A549 (cell line): ENCODE results near the gene FAM9B. TPM values are rescaled to one million over a fixed set of nuclear protein-coding genes. Genes with fewer than 3 reads are reported as not detected.

ENCODE experiments used
- ATAC-seq, 2 experiments: fragments of 200-7000 bp in 1 of 2; fragments of >200 bp in 1 of 2; cut with Nextera tagmentation in 1 of 2; cut with Tn5 transposase in 1 of 2; 3 replicates each; pipeline versions ENCODE4 v1.8.0 to v1.9.1; 2018 to 2020; ENCODE audit warnings: mild to moderate bottlenecking in 1 of 2, moderate library complexity in 1 of 2
- CTCF ChIA-PET: fragments of 300-600 bp; sonication (Branson Sonifier 250); formaldehyde crosslinking; extraction: SDS; loops from one replicate; lab custom pipeline; 2021; ENCODE audit warnings: antibody characterized with exemption, inconsistent platforms; lab: Yijun Ruan, JAX
- POLR2A ChIA-PET: fragments of 350-600 bp; formaldehyde crosslinking; extraction: SDS; loops from one replicate; lab custom pipeline; 2021; ENCODE audit warnings: antibody characterized with exemption, inconsistent platforms; lab: Yijun Ruan, JAX
- DNase-seq, 2 experiments: peaks; one replicate each; pipeline versions ENCODE4 v3.0.0 to v3.0.0-alpha.2; 2011 to 2016; ENCODE audit warnings: low read depth in 1 of 2, low spot score in 1 of 2
- FAIRE-seq: peaks from 2 replicates; lab custom pipeline; 2011; peaks lifted over from hg19 to GRCh38; lab: Jason Lieb, UNC
- H3K27ac ChIP-seq, 2 experiments: fragments of >200 bp; sonication (Bioruptor Twin); formaldehyde crosslinking; 3 replicates each; pipeline ENCODE4 v1.5.1; 2016 to 2017
- H3K4me1 ChIP-seq: fragments of >200 bp; sonication (Bioruptor Twin); formaldehyde crosslinking; 3 replicates; pipeline ENCODE4 v1.6.1; 2016
- H3K4me2 ChIP-seq: fragments of >200 bp; sonication (Bioruptor Twin); formaldehyde crosslinking; 3 replicates; pipeline ENCODE4 v1.6.1; 2016
- H3K4me3 ChIP-seq: fragments of >200 bp; sonication (Bioruptor Twin); formaldehyde crosslinking; 3 replicates; pipeline ENCODE4 v1.5.1; 2016
- H3K9me3 ChIP-seq: fragments of >200 bp; sonication (Bioruptor Twin); formaldehyde crosslinking; 3 replicates; pipeline ENCODE4 v1.6.1; 2016
- CBX8 ChIP-seq: fragments of 200-600 bp; sonication (generic); IDR thresholded peaks from 2 replicates; pipeline ENCODE4 v1.6.1; 2016
- CHD2 ChIP-seq: fragments of 150-350 bp; IDR thresholded peaks from 2 replicates; pipeline ENCODE4 v1.6.1; 2014; ENCODE audit warnings: low read length; ENCODE audit not compliant: partially characterized antibody
- CHD4 ChIP-seq: fragments of 200-600 bp; sonication (generic); IDR thresholded peaks from 2 replicates; pipeline ENCODE4 v1.6.1; 2016; ENCODE audit warnings: antibody characterized with exemption, mild to moderate bottlenecking, borderline replicate concordance
- FOSB ChIP-seq: fragments of 250-450 bp; sonication (Bioruptor Pico); IDR thresholded peaks from 2 replicates; pipeline ENCODE4 v1.5.0; 2020; ENCODE audit warnings: mild to moderate bottlenecking, moderate library complexity
- FOXS1 ChIP-seq: fragments of 250-450 bp; sonication (Bioruptor Pico); IDR thresholded peaks from 2 replicates; pipeline ENCODE4 v1.5.0; 2020; ENCODE audit warnings: mild to moderate bottlenecking, moderate library complexity
- HDAC2 ChIP-seq: fragments of 200-600 bp; sonication (generic); IDR thresholded peaks from 2 replicates; pipeline ENCODE4 v1.6.1; 2016
- HOXB5 ChIP-seq: fragments of 250-450 bp; sonication (Bioruptor Pico); IDR thresholded peaks from 2 replicates; pipeline ENCODE4 v1.5.0; 2020; ENCODE audit warnings: mild to moderate bottlenecking, moderate library complexity
- MAX ChIP-seq: IDR thresholded peaks from 2 replicates; pipeline ENCODE4 v1.6.1; 2012
- MAZ ChIP-seq: fragments of 150-350 bp; IDR thresholded peaks from 2 replicates; pipeline ENCODE4 v1.6.1; 2014; ENCODE audit warnings: antibody characterized with exemption, low read depth, low read length, borderline replicate concordance
- NFE2L2 ChIP-seq: fragments of 150-350 bp; conservative IDR thresholded peaks from 2 replicates; pipeline ENCODE4 v1.6.1; 2014; ENCODE audit warnings: low read length
- NPAS2 ChIP-seq: fragments of 250-450 bp; sonication (Bioruptor Pico); IDR thresholded peaks from 2 replicates; pipeline ENCODE4 v1.8.0; 2022; ENCODE audit warnings: mild to moderate bottlenecking, moderate library complexity, borderline replicate concordance
- PHF8 ChIP-seq: fragments of 200-600 bp; sonication (generic); IDR thresholded peaks from 2 replicates; pipeline ENCODE4 v1.6.1; 2016; ENCODE audit warnings: low read depth, mild to moderate bottlenecking, antibody characterized with exemption, moderate library complexity, borderline replicate concordance
- RAD21 ChIP-seq, 2 experiments: fragments of >200 bp in 1 of 2; sonication (Bioruptor Twin) in 1 of 2; formaldehyde crosslinking in 1 of 2; IDR thresholded peaks in 1 of 2; conservative IDR thresholded peaks in 1 of 2; 2 replicates in 1 of 2; 3 replicates in 1 of 2; pipeline ENCODE4 v1.6.1; 2012 to 2018; ENCODE audit warnings: inconsistent platforms in 1 of 2
- RARB ChIP-seq: fragments of 250-450 bp; sonication (Bioruptor Pico); IDR thresholded peaks from 2 replicates; pipeline ENCODE4 v1.8.0; 2021; ENCODE audit warnings: mild to moderate bottlenecking, moderate library complexity
- ZC3H11A ChIP-seq: fragments of 450-650 bp; IDR thresholded peaks from 2 replicates; pipeline ENCODE4 v1.6.1; 2014; ENCODE audit warnings: antibody characterized with exemption, mild to moderate bottlenecking
- ZFP36 ChIP-seq: fragments of 450-650 bp; IDR thresholded peaks from 2 replicates; pipeline ENCODE4 v1.6.1; 2014; ENCODE audit warnings: borderline replicate concordance; ENCODE audit not compliant: partially characterized antibody
- ZNF302 ChIP-seq: fragments of 250-450 bp; sonication (Bioruptor Pico); IDR thresholded peaks from 2 replicates; pipeline ENCODE4 v1.9.0; 2021; ENCODE audit warnings: inconsistent platforms, mild to moderate bottlenecking, moderate library complexity
- ZSCAN20 ChIP-seq: fragments of 250-450 bp; sonication (Bioruptor Pico); IDR thresholded peaks from 2 replicates; pipeline ENCODE4 v1.8.0; 2022; ENCODE audit warnings: mild to moderate bottlenecking, moderate library complexity
- WGBS: methylation state at CpG from one replicate; pipeline ENCODE4 v1.1.6; 2017; ENCODE audit errors: missing lambda C conversion rate; 5-methylcytosine and 5-hydroxymethylcytosine counted together
- polyA plus RNA-seq, 4 experiments: library from polyadenylated mRNA; depleted of rRNA in 3 of 4; stranded (reverse); fragments of >200 nt; fragmentation: RNase III in 1 of 4; extraction: RNeasy Plus Mini Kit Qiagen cat#74134 plus additional on column Dnase treatment in 1 of 4; gene quantifications; 2 replicates in 3 of 4; 3 replicates in 1 of 4; pipeline ENCODE4 v1.2.3, GENCODE V29; 2011 to 2017

Gene FAM9B
- polyA plus RNA-seq, 2 of the 4 experiments (the other 2 are of a cell fraction) = not detected

- FAIRE-seq (no peak), DNase-seq (no peak), ATAC-seq (no peak)
- no peaks in the 10 kb centered on the region for H3K4me1 ChIP-seq
- no peak overlapping the region for H3K4me2 ChIP-seq
- H3K4me3 ChIP-seq = no peak overlapping the region
- CTCF ChIA-PET = interaction anchor here (0.7 kb wide), 1 partner anchor 20 kb away, joined by 3 read pairs; no protein-coding TSS in a partner anchor
- no peak for TF ChIP-seq PHF8
- no peak for TF ChIP-seq FOXS1 (CRISPR knock-in tag)
- no peak for TF ChIP-seq FOSB
- TF ChIP-seq ZC3H11A = no peak
- TF ChIP-seq NPAS2 (CRISPR knock-in tag) = no peak
- POLR2A ChIA-PET = no interaction called here
- 56% methylated on average over 2 of the region's 2 CpGs for WGBS
- H3K9me3 ChIP-seq = no peaks in the 10 kb centered on the region
- no peak overlapping the region for H3K27ac ChIP-seq
Observed at GRCh38 chrX:8984231-8984630, 49.7 kb downstream of the FAM9B start.

- Histone ChIP-seq H3K4me1 (no peaks in the 10 kb centered on the region), H3K9me3 (no peaks in the 10 kb centered on the region), H3K27ac (no peak overlapping the region), H3K4me3 (no peak overlapping the region), H3K4me2 (peak overlapping the region; percentile 30; the same call in 1 of the 3 replicates)
- no peak for ATAC-seq
- no peak for DNase-seq
- TF ChIP-seq ZSCAN20 (CRISPR knock-in tag) (no peak), HDAC2 (no peak), MAZ (no peak), ZNF302 (CRISPR knock-in tag) (no peak), RARB (CRISPR knock-in tag) (no peak), NPAS2 (CRISPR knock-in tag) (no peak), MAX (no peak), CHD4 (no peak), CHD2 (no peak), NFE2L2 (no peak), HOXB5 (no peak)
- POLR2A ChIA-PET = no interaction called here
- FAIRE-seq = peak; percentile 84
- WGBS = 36% methylated on average over 2 of the region's 2 CpGs
- CTCF ChIA-PET = interaction anchor here (1.2 kb wide), 1 partner anchor 10 kb away, joined by 4 read pairs; no protein-coding TSS in a partner anchor
Observed at GRCh38 chrX:8981723-8982122, 52.2 kb downstream of the FAM9B start.

DNA sequence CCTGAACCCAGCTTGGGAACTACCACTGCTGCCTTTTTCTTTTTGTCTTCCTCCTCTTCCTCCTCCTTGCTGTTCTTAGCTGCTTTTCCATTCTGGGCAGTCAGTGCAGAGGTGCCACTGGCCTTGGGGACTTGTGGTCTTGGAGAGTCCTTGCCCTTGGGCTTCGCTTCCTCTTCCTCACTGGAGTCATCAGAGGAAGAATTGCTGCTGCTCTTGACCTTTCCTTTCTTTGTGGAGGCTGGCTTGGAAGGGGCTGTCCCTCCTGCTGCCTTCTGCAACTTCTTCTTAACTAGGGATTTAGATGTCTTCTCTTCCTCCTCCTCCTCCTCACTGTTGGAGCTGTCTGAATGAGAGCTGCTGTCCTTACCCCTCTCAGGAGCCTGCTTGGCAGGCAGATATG, 53.2 kb downstream of the FAM9B start:
- ATAC-seq = no peak
- Histone ChIP-seq H3K4me1 (no peaks in the 10 kb centered on the region), H3K4me2 (no peak overlapping the region), H3K9me3 (no peaks in the 10 kb centered on the region), H3K4me3 (no peak overlapping the region), H3K27ac (no peak overlapping the region; a peak in 1 of 6 replicates)
- TF ChIP-seq ZFP36 = no peak
- TF ChIP-seq PHF8 = no peak
- no peak for TF ChIP-seq RAD21 (conservative IDR thresholded peaks at IDR 0.05 in 1 of 2, IDR thresholded peaks at IDR 0.05 in 1 of 2)
- TF ChIP-seq CBX8 = no peak
- no peak for TF ChIP-seq FOXS1 (CRISPR knock-in tag)
- POLR2A ChIA-PET = no interaction called here
- FAIRE-seq = no peak
- WGBS = 73% methylated on average over 1 of the region's 1 CpG
- CTCF ChIA-PET = interaction anchor here (0.6 to 1.2 kb wide), 2 partner anchors 10 to 305 kb away, joined by 4 read pairs; no protein-coding TSS in a partner anchor
- DNase-seq = no peak

Other genes with a start within 250 kb of the FAM9B start
- not detected in 2 replicates for gene FAM9A, start 232.7 kb downstream of the FAM9B start, polyA plus RNA-seq (2011; rRNA removed)
- gene FAM9A, start 232.7 kb downstream of the FAM9B start, polyA plus RNA-seq (2017; fragmentation: RNase III; extraction: RNeasy Plus Mini Kit Qiagen cat#74134 plus additional on column Dnase treatment) = not detected in 3 replicates